IgD-negative memory B cell (primary cell): ENCODE data around the gene SLC1A2. TPM values are rescaled to one million over a fixed set of nuclear protein-coding genes. Genes with fewer than 3 reads are reported as not detected.
A peak's percentile ranks its signal among the peaks of the same experiment; 100 is the strongest.

Experiments
- H3K27ac Mint-ChIP-seq, 3 donors: one replicate each; pipeline ENCODE4 v1.8.0; 2020 to 2022; ENCODE audit warnings: mild to moderate bottlenecking in 3 of 3, mixed read lengths in 3 of 3, moderate library complexity in 1 of 3
- H3K27me3 Mint-ChIP-seq: one replicate; pipeline ENCODE4 v1.8.0; 2021; ENCODE audit warnings: mixed read lengths
- H3K36me3 Mint-ChIP-seq: one replicate; pipeline ENCODE4 v1.8.0; 2020; ENCODE audit warnings: mild to moderate bottlenecking, mixed read lengths
- H3K4me1 Mint-ChIP-seq, 3 donors: one replicate each; pipeline ENCODE4 v1.8.0; 2020 to 2022; ENCODE audit warnings: mixed read lengths in 3 of 3, mild to moderate bottlenecking in 1 of 3
- H3K4me3 Mint-ChIP-seq, 4 donors: one replicate each; pipeline ENCODE4 v1.8.0; 2020 to 2022; ENCODE audit warnings: mild to moderate bottlenecking in 4 of 4, mixed read lengths in 4 of 4, moderate library complexity in 3 of 4
- H3K9me3 Mint-ChIP-seq, 3 donors: one replicate each; pipeline ENCODE4 v1.8.0; 2020 to 2021; ENCODE audit warnings: mixed read lengths in 3 of 3, mild to moderate bottlenecking in 1 of 3
- polyA plus RNA-seq: library from polyadenylated mRNA; unstranded; fragments of 300-500 nt; fragmentation: Illumina TruSeq; gene quantifications from one replicate; pipeline ENCODE4 v1.2.3, GENCODE V29; 2021

The SLC1A2 gene
- polyA plus RNA-seq, 1 donor from 2014 or later, result not detected

- Mint-ChIP-seq H3K4me1 (peaks cover 5 to 13% (median 12%) of the 10 kb centered on the region in 3 donors), H3K4me3 (no peak overlapping the region), H3K27me3 (no peaks in the 10 kb centered on the region), H3K36me3 (peaks cover 2% of the 10 kb centered on the region), H3K27ac (no peak overlapping the region), H3K9me3 (peaks cover 0 to 3% (median 0%) of the 10 kb centered on the region in 3 donors)
Measured at GRCh38 chr11:35340071-35340470, 79.3 kb downstream of the SLC1A2 start.

GRCh38 chr11:35338921-35339320 is 80.4 kb downstream of the SLC1A2 start:
- peaks cover 0 to 3% (median 0%) of the 10 kb centered on the region in 3 donors for H3K9me3 Mint-ChIP-seq
- peaks cover 15 to 22% (median 21%) of the 10 kb centered on the region in 3 donors for H3K4me1 Mint-ChIP-seq
- H3K36me3 Mint-ChIP-seq, result peaks cover 2% of the 10 kb centered on the region
- no peak overlapping the region for H3K27ac Mint-ChIP-seq
- H3K4me3 Mint-ChIP-seq, result no peak overlapping the region
- no peaks in the 10 kb centered on the region for H3K27me3 Mint-ChIP-seq

GRCh38 chr11:35337914-35338305 is 81.4 kb downstream of the SLC1A2 start:
- H3K27ac Mint-ChIP-seq, result no peak overlapping the region
- peaks cover 2% of the 10 kb centered on the region for H3K36me3 Mint-ChIP-seq
- H3K9me3 Mint-ChIP-seq, result peaks cover 0 to 3% (median 0%) of the 10 kb centered on the region in 3 donors
- H3K27me3 Mint-ChIP-seq, result no peaks in the 10 kb centered on the region
- H3K4me3 Mint-ChIP-seq, result no peak overlapping the region
- peaks cover 14 to 19% (median 16%) of the 10 kb centered on the region in 3 donors for H3K4me1 Mint-ChIP-seq

- H3K9me3 Mint-ChIP-seq, result peaks cover 0 to 3% (median 0%) of the 10 kb centered on the region in 3 donors
- peak overlapping the region in 1 of 3 donors; percentile 67 for H3K27ac Mint-ChIP-seq
Measured at GRCh38 chr11:35337136-35337913, 82.0 kb downstream of the SLC1A2 start.

GRCh38 chr11:35336726-35337125 is 82.6 kb downstream of the SLC1A2 start:
- no peaks in the 10 kb centered on the region for H3K27me3 Mint-ChIP-seq
- H3K4me1 Mint-ChIP-seq, result peaks cover 19 to 26% (median 23%) of the 10 kb centered on the region in 3 donors
- H3K27ac Mint-ChIP-seq, result peak overlapping the region in 1 of 3 donors; percentile 67
- H3K36me3 Mint-ChIP-seq, result peaks cover 7% of the 10 kb centered on the region
- no peak overlapping the region for H3K4me3 Mint-ChIP-seq
- H3K9me3 Mint-ChIP-seq, result peaks cover 0 to 3% (median 0%) of the 10 kb centered on the region in 3 donors

More at GRCh38 chr11:35337136-35337913, 82.0 kb downstream of the SLC1A2 start:
- H3K27me3 Mint-ChIP-seq, result no peaks in the 10 kb centered on the region
- H3K4me3 Mint-ChIP-seq, result no peak overlapping the region
- H3K36me3 Mint-ChIP-seq, result peaks cover 6% of the 10 kb centered on the region
- H3K4me1 Mint-ChIP-seq, result peaks cover 18 to 23% (median 22%) of the 10 kb centered on the region in 3 donors

GRCh38 chr11:35335226-35335625 is 84.1 kb downstream of the SLC1A2 start:
- H3K4me1 Mint-ChIP-seq, result peaks cover 30 to 41% (median 32%) of the 10 kb centered on the region in 3 donors

GRCh38 chr11:35334385-35335090 is 84.8 kb downstream of the SLC1A2 start:
- Mint-ChIP-seq H3K9me3 (peaks cover 0 to 3% (median 2%) of the 10 kb centered on the region in 3 donors), H3K27ac (peak overlapping the region; percentile 88 to 97 (median 94)), H3K4me1 (peaks cover 30 to 47% (median 38%) of the 10 kb centered on the region in 3 donors), H3K36me3 (peaks cover 7% of the 10 kb centered on the region), H3K27me3 (no peaks in the 10 kb centered on the region), H3K4me3 (peak overlapping the region in 3 of 4 donors; percentile 54 to 87 (median 86))

More at GRCh38 chr11:35335226-35335625, 84.1 kb downstream of the SLC1A2 start:
- Mint-ChIP-seq H3K36me3 (peaks cover 9% of the 10 kb centered on the region), H3K4me3 (peak overlapping the region in 1 of 4 donors; percentile 86), H3K9me3 (peaks cover 0 to 3% (median 2%) of the 10 kb centered on the region in 3 donors), H3K27ac (peak overlapping the region in 1 of 3 donors; percentile 97), H3K27me3 (no peaks in the 10 kb centered on the region)

GRCh38 chr11:35332524-35332923 is 86.8 kb downstream of the SLC1A2 start:
- peaks cover 39 to 61% (median 46%) of the 10 kb centered on the region in 3 donors for H3K4me1 Mint-ChIP-seq
- H3K27me3 Mint-ChIP-seq, result no peaks in the 10 kb centered on the region
- peaks cover 7% of the 10 kb centered on the region for H3K36me3 Mint-ChIP-seq
- H3K9me3 Mint-ChIP-seq, result peaks cover 0 to 3% (median 2%) of the 10 kb centered on the region in 3 donors
- peak overlapping the region; percentile 49 to 93 (median 65) for H3K27ac Mint-ChIP-seq
- H3K4me3 Mint-ChIP-seq, result peak overlapping the region in 3 of 4 donors; percentile 18 to 70 (median 65)

GRCh38 chr11:35330931-35331330 is 88.4 kb downstream of the SLC1A2 start:
- no peaks in the 10 kb centered on the region for H3K27me3 Mint-ChIP-seq
- peaks cover 0 to 2% (median 0%) of the 10 kb centered on the region in 3 donors for H3K9me3 Mint-ChIP-seq
- H3K27ac Mint-ChIP-seq, result peak overlapping the region; percentile 49 to 93 (median 65)
- H3K4me3 Mint-ChIP-seq, result peak overlapping the region; percentile 2 to 74 (median 11)
- H3K36me3 Mint-ChIP-seq, result peaks cover 7% of the 10 kb centered on the region
- H3K4me1 Mint-ChIP-seq, result peaks cover 43 to 62% (median 48%) of the 10 kb centered on the region in 3 donors

- Mint-ChIP-seq H3K4me3 (peak overlapping the region; percentile 2 to 74 (median 11)), H3K9me3 (peaks cover 0 to 2% (median 1%) of the 10 kb centered on the region in 3 donors), H3K27me3 (no peaks in the 10 kb centered on the region), H3K36me3 (peaks cover 7% of the 10 kb centered on the region), H3K4me1 (peaks cover 43 to 61% (median 48%) of the 10 kb centered on the region in 3 donors), H3K27ac (peak overlapping the region; percentile 49 to 93 (median 65))
Measured at GRCh38 chr11:35330156-35330889, 89.0 kb downstream of the SLC1A2 start.

GRCh38 chr11:35327829-35328228 is 91.5 kb downstream of the SLC1A2 start:
- Mint-ChIP-seq H3K9me3 (peaks cover 0 to 3% (median 2%) of the 10 kb centered on the region in 3 donors), H3K4me1 (peaks cover 30 to 49% (median 33%) of the 10 kb centered on the region in 3 donors), H3K4me3 (no peak overlapping the region), H3K36me3 (peaks cover 7% of the 10 kb centered on the region), H3K27me3 (no peaks in the 10 kb centered on the region), H3K27ac (peak overlapping the region in 1 of 3 donors; percentile 37)

- Mint-ChIP-seq H3K36me3 (no peaks in the 10 kb centered on the region), H3K27me3 (no peaks in the 10 kb centered on the region), H3K27ac (no peak overlapping the region), H3K4me1 (peaks cover 24 to 43% (median 26%) of the 10 kb centered on the region in 3 donors), H3K4me3 (no peak overlapping the region), H3K9me3 (peaks cover 0 to 3% (median 0%) of the 10 kb centered on the region in 3 donors)
Measured at GRCh38 chr11:35326266-35326879, 93.0 kb downstream of the SLC1A2 start.

- no peaks in the 10 kb centered on the region for H3K36me3 Mint-ChIP-seq
- no peak overlapping the region for H3K27ac Mint-ChIP-seq
- peaks cover 13 to 29% (median 15%) of the 10 kb centered on the region in 3 donors for H3K4me1 Mint-ChIP-seq
Measured at GRCh38 chr11:35324981-35325380, 94.4 kb downstream of the SLC1A2 start.

More at GRCh38 chr11:35324981-35325380, 94.4 kb downstream of the SLC1A2 start:
- H3K4me3 Mint-ChIP-seq, result no peak overlapping the region
- H3K9me3 Mint-ChIP-seq, result peaks cover 0 to 3% (median 0%) of the 10 kb centered on the region in 3 donors
- no peaks in the 10 kb centered on the region for H3K27me3 Mint-ChIP-seq
